Fibroblast of villous mesenchyme (primary cell): ENCODE results near the gene LACRT. TPM values are rescaled to one million over a fixed set of nuclear protein-coding genes. Genes with fewer than 3 reads are reported as not detected.
"Not testable (repeated sequence)": the region's sequence is repeated elsewhere in the genome, so short reads cannot be mapped to it uniquely, and the experiment has no call there.

Experiments used
- DNase-seq: peaks from one replicate; pipeline ENCODE4 v3.0.0-alpha.2; 2010; ENCODE audit warnings: low read depth
- H3K4me3 ChIP-seq: 2 replicates; pipeline ENCODE4 v1.5.1; 2011; ENCODE audit warnings: low read depth, mild to moderate bottlenecking, low read length
- CTCF ChIP-seq: IDR thresholded peaks from 2 replicates; pipeline ENCODE4 v1.5.1; 2012; ENCODE audit warnings: low read depth, mild to moderate bottlenecking, low read length; ENCODE audit not compliant: insufficient read depth
- total RNA-seq: library from RNA; depleted of rRNA; stranded (reverse); fragments of >200 nt; gene quantifications from 2 replicates; pipeline ENCODE4 v1.2.3, GENCODE V29; 2012

The LACRT gene
- total RNA-seq, 1 donor = not detected

- TF ChIP-seq CTCF = no peak
- H3K4me3 ChIP-seq = no peak overlapping the region
- no peak for DNase-seq
Observed at GRCh38 chr12:54641089-54641488, 6.4 kb upstream of the LACRT start.

DNA sequence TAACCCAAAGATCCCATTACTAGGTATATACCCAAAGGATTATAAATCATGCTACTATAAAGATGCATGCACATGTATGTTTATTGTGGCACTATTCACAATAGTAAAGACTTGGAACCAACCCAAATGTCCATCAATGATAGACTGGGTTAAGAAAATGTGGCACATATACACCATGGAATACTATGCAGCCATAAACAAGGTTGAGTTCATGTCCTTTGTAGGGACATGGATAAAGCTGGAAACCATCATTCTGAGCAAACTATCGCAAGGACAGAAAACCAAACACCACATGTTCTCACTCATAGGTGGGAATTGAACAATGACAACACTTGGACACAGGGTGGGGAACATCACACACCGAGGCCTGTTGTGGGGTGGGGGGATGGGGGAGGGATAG is 4.4 kb upstream of the LACRT start:
- not testable (repeated sequence) for DNase-seq, H3K4me3 ChIP-seq

- no peak overlapping the region for H3K4me3 ChIP-seq
- TF ChIP-seq CTCF = no peak
- no peak for DNase-seq
Observed at GRCh38 chr12:54631988-54632728, 2.5 kb downstream of the LACRT start.

- TF ChIP-seq CTCF = no peak
- H3K4me3 ChIP-seq = no peak overlapping the region
- DNase-seq = no peak
Observed at GRCh38 chr12:54631551-54631950, 3.1 kb downstream of the LACRT start.

DNA sequence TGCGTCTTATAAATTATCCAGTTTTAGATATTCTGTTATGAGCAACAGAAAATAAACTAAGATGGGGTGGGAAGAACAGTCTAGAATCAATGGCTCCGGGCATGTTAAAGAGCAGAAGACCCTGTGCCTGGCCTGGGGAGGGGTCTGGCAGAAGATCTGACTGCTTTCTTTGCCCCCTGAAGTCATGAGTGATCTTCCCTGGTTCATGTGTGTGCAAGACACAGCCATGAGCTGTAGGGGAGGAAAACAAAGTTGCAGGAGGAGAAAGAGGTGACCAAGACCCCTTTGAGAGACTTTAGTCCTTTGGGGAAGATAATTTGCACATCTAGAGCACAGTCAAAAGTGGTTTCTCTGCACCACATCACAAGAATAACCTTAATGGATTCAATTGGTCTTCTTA is 4.8 kb downstream of the LACRT start:
- H3K4me3 ChIP-seq = no peak overlapping the region
- DNase-seq = no peak
- TF ChIP-seq CTCF = no peak

DNA sequence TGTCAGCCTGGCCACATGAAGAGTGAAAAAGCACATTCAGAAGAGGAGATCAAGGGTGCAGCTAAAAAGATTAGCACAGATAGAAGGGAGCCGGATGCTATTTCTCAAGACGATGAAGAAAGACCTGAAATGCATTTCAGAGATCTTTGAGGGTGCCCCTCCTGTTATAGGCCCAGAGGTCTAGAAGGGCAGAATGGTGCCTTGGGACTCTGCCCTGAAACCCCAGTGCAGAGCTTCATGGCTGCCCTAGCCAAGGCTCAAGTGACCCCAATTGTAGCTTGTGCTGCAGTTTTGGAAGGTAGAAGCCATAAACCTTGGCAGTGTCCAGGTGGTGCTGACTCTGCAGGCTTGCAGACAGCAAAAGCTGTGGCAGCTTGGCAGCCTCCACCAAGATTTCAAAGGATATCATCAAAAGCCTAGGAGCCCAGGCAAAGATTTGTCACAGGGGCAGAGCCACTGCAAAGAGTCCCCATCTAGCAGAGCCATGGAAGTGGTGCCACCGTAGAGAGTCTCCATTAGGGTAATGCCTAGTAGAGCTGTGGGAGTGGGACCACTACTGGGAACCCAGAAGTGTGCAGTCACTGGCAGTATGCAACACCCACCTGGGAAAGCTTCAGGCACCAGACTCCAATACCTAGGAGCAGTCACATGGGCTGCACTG is 6.4 kb downstream of the LACRT start:
- DNase-seq = no peak
- no peak overlapping the region for H3K4me3 ChIP-seq
- no peak for TF ChIP-seq CTCF

DNA sequence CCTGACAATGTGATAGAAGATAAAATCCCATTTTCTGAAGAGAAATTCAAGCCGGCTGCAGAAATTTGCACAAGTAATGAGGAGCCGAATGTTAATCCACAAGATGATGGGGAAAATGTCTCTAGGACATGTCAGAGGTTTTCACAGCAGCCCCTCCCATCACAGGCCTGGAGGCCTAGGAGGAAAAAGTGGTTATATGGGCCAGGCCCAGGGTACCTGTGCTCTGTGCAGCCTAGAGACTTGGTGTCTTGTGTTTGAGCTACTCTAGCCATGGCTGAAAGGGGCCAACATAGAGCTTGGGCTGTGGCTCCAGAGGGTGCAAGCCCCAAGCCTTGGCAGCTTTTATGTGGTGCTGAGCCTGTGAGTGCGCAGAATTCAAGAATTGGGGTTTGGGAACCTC is 7.4 kb downstream of the LACRT start:
- DNase-seq = no peak
- TF ChIP-seq CTCF = no peak
- no peak overlapping the region for H3K4me3 ChIP-seq
